Measurements from ENCODE around the gene ACBD6. TPM values are rescaled to one million over a fixed set of nuclear protein-coding genes. Genes with fewer than 3 reads are reported as not detected.
A peak's percentile ranks its signal among the peaks of the same experiment; 100 is the strongest.

Gene ACBD6
- total and polyA plus RNA-seq, 2 of the 4 experiments (the other 2 are of a cell fraction): 52.5 to 59.1 TPM

DNA sequence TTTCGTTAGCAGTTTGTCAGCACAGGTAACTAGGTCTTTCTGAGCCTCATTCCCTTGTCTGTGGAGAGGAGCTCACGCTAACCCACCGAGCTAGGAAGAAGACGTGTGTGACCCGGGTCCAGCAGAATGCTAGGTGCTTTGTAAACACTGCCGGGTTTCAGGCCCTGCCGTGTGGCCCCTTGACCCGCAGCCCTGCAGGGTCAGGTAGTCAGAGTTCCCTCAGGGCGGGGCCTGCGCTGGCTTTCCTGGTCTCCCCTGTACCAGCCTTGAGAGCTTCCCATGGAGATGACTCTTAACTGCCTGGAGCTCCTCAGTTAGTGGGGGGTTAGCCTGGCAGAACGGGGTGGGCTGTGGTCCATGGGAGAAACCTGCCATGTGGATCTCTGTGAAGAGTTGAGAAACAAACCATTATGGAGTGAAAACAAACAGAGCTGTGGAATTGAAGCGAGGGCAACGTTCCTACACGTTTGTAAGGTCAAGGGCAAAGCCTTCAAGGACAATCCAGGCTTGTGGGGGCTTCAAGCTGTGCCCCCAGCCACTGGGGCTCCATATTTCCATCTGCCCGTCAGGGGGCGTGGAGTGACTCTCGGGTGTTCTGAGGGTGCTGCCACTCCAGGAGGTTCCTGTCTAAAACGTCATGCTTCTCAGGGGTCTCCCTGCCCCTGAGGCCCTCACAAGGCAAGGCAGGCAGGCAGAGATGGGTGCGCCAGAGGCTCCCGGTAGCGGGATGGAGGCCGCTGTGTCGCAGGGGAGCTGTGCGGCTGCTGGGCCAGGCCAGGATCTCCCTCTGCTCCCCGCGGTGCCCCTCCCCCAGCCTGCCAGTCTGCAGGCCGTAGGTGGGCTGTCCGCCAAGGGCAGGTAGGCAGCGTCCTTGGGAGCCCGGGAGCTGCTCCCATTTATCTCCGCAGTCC, 248.5 kb downstream of the ACBD6 start:
- no peak overlapping the region for H3K14ac ChIP-seq (replicated peaks; ENCODE audit: low read depth, low read length)
- ATAC-seq (ENCODE audit: low read depth): no peak

More for the DNA sequence above, 248.5 kb downstream of the ACBD6 start:
- in situ Hi-C loops (cut with MboI; ENCODE audit: low sequenced_read_pairs) (loop anchor here (5.0 to 25.0 kb wide), 3 partner anchors 163 to 908 kb away; no protein-coding TSS in a partner anchor), dilution Hi-C loops (cut with HindIII; ENCODE audit: low sequenced_read_pairs, unreplicated experiment) (no loop called here), intact Hi-C loops (cut with micrococcal nuclease) (loop anchor here (2.0 kb wide), 1 partner anchor 159 kb away; no protein-coding TSS in a partner anchor)
- Histone ChIP-seq H2BK120ac (ENCODE audit: low read depth, low read length) (no peak overlapping the region), H3K4me3 (ENCODE audit: insufficient read depth, low read depth, low read length) (no peak overlapping the region), H3K9ac (ENCODE audit: low read depth, low read length) (no peak overlapping the region), H4K8ac (ENCODE audit: low read depth in 2 of 2, low read length in 2 of 2) (no peak overlapping the region), H3K27ac (ENCODE audit: insufficient read depth, low read length) (no peak overlapping the region), H3K4me1 (ENCODE audit: control insufficient read depth, insufficient read depth, low read length) (peaks cover 4% of the 10 kb centered on the region; the same call in 1 of the 2 replicates), H3K9me3 (ENCODE audit: control insufficient read depth, insufficient read depth, low read length) (no peaks in the 10 kb centered on the region), H4K91ac (ENCODE audit: insufficient read depth, low read depth, low read length) (no peak overlapping the region), H3K36me3 (ENCODE audit: control insufficient read depth, insufficient read depth, low read length) (no peaks in the 10 kb centered on the region), H2BK20ac (ENCODE audit: low read depth, low read length) (no peak overlapping the region), H2AK9ac (replicated peaks; ENCODE audit: low read depth, low read length, poor library complexity) (no peak overlapping the region), H4K20me1 (ENCODE audit: insufficient read depth, low read length) (no peaks in the 10 kb centered on the region), H3K4ac (ENCODE audit: low read depth, low read length) (no peak overlapping the region), H3K23ac (ENCODE audit: low read depth, low read length) (no peak overlapping the region), H3K56ac (ENCODE audit: extremely low read depth, insufficient read depth, low read length) (no peak overlapping the region), H2BK15ac (ENCODE audit: low read depth, low read length) (no peak overlapping the region), H3K4me2 (ENCODE audit: low read depth, low read length) (no peak overlapping the region), H3K79me1 (ENCODE audit: low read depth in 1 of 2, low read length in 2 of 2) (no peaks in the 10 kb centered on the region), H3K18ac (ENCODE audit: low read depth, low read length) (no peak overlapping the region), H4K5ac (ENCODE audit: low read depth, low read length) (no peak overlapping the region), H2AK5ac (ENCODE audit: low read depth, low read length) (no peak overlapping the region), H2AFZ (replicated peaks; ENCODE audit: low read length, poor library complexity) (peak overlapping the region; percentile 37), H2BK5ac (ENCODE audit: low read depth, low read length, poor library complexity, severe bottlenecking) (no peak overlapping the region), H3K9me1 (ENCODE audit: insufficient read depth, low read length) (peaks cover 4% of the 10 kb centered on the region; the same call in 1 of the 2 replicates), H3K27me3 (ENCODE audit: control insufficient read depth, insufficient read depth, low read length) (peaks cover 16% of the 10 kb centered on the region)
- CTCF ChIA-PET: interaction anchor here (0.8 to 2.1 kb wide), 8 partner anchors 8 to 229 kb away, joined by 3 to 9 read pairs (median 4); no protein-coding TSS in a partner anchor
- POLR2A ChIA-PET (ENCODE audit: unreplicated experiment): no interaction called here
- TF ChIP-seq NFE2L2 (IDR thresholded peaks at IDR 0.05; ENCODE audit: low read depth, low read length) (no peak), SMC3 (IDR thresholded peaks at IDR 0.05; ENCODE audit: low read depth, low read length) (no peak), USF2 (IDR thresholded peaks at IDR 0.05; ENCODE audit: low read depth, low read length) (no peak), BHLHE40 (IDR thresholded peaks at IDR 0.05; ENCODE audit: low read depth, low read length) (no peak), CTCF (conservative IDR thresholded peaks at IDR 0.05; ENCODE audit: low read depth, low read length) (no peak)
- BruUV-seq (replicated peaks): no TSS peak
- 47% methylated on average over 13 of the region's 31 CpGs; no CpG with 5 or more reads in 1 of the 2 experiments for WGBS, 2 experiments (ENCODE audit: extremely low coverage in 2 of 2, insufficient read length in 1 of 2)
- DNase-seq: no peak
